ENCODE results near the gene CD81.

- TF ChIP-seq CTCF (IDR thresholded peaks at IDR 0.05 in 2 of 3, conservative IDR thresholded peaks at IDR 0.05 in 1 of 3; ENCODE audit: borderline replicate concordance in 1 of 3, insufficient read depth in 1 of 3, low read depth in 2 of 3, low read length in 2 of 3) (peak in 1 of 3 experiments; percentile 27; a peak in 1 of 6 replicates), RAD21 (IDR thresholded peaks at IDR 0.05; ENCODE audit: low read depth) (no peak), ELF1 (IDR thresholded peaks at IDR 0.05; ENCODE audit: borderline replicate concordance, low read depth) (no peak), ZBTB33 (IDR thresholded peaks at IDR 0.05; ENCODE audit: extremely low read depth, insufficient replicate concordance, low read length) (no peak), POLR2AphosphoS5 (IDR thresholded peaks at IDR 0.05; ENCODE audit: low read depth, low read length) (no peak), POLR2A (IDR thresholded peaks at IDR 0.05; ENCODE audit: borderline replicate concordance, extremely low read depth, insufficient read depth, insufficient read length) (no peak), SRF (IDR thresholded peaks at IDR 0.05; ENCODE audit: low read depth) (no peak), EZH2 (IDR thresholded peaks at IDR 0.05) (no peak), SP1 (IDR thresholded peaks at IDR 0.05; ENCODE audit: low read depth) (no peak; the same call in 1 of the 2 replicates), YY1 (IDR thresholded peaks at IDR 0.05; ENCODE audit: extremely low read depth, insufficient replicate concordance, low read depth, low read length) (no peak)
These were observed 67.0 kb downstream of the CD81 start, which contains the start of gene TRPM5 for GRCh38 chr11:2443881-2444820.

All from HCT116 (cell line).